HEK293 (cell line): ENCODE data around the gene HYPK.

Source experiments
- CTCF ChIA-PET: fragments of 350-600 bp; formaldehyde crosslinking; extraction: SDS; loops from one replicate; lab custom pipeline; 2021; ENCODE audit warnings: antibody characterized with exemption; lab: Yijun Ruan, JAX
- POLR2A ChIA-PET: fragments of 300-600 bp; formaldehyde crosslinking; extraction: SDS; loops from one replicate; lab custom pipeline; 2020; ENCODE audit warnings: antibody characterized with exemption, inconsistent platforms; lab: Yijun Ruan, JAX
- H3K27ac ChIP-seq: fragments of 200-500 bp; sonication (Bioruptor generic); 2 replicates; pipeline ENCODE4 v1.5.1; 2014; ENCODE audit warnings: low read depth, low read length, control low read depth, inconsistent platforms; ENCODE audit errors: extremely low read depth
- H3K36me3 ChIP-seq, 2 experiments: fragments of 200-500 bp in 1 of 2; sonication (Bioruptor generic) in 1 of 2; 1 replicate in 1 of 2; 2 replicates in 1 of 2; pipeline ENCODE4 v1.5.1; 2014 to 2017; ENCODE audit warnings: inconsistent platforms in 2 of 2, low read length in 2 of 2; ENCODE audit not compliant: control insufficient read depth in 2 of 2, insufficient read depth in 1 of 2
- H3K4me1 ChIP-seq: fragments of 200-500 bp; sonication (Bioruptor generic); 2 replicates; pipeline ENCODE4 v1.5.1; 2014; ENCODE audit warnings: mild to moderate bottlenecking, low read length, inconsistent platforms; ENCODE audit not compliant: control insufficient read depth, insufficient read depth
- H3K4me3 ChIP-seq: 2 replicates; pipeline ENCODE4 v1.5.1; 2011; ENCODE audit warnings: low read depth, mild to moderate bottlenecking, control low read depth, low read length, moderate library complexity
- H3K9me3 ChIP-seq: fragments of 200-500 bp; sonication (Bioruptor generic); 2 replicates; pipeline ENCODE4 v1.5.1; 2014; ENCODE audit warnings: low read depth, low read length, inconsistent platforms; ENCODE audit not compliant: control insufficient read depth, insufficient read depth
- ATF2 ChIP-seq: fragments of 450-650 bp; formaldehyde crosslinking; IDR thresholded peaks from 2 replicates; pipeline ENCODE4 v1.5.1; 2016; ENCODE audit warnings: missing biosample characterization, missing genetic modification characterization, low read depth
- GLIS2 ChIP-seq: fragments of 450-650 bp; formaldehyde crosslinking; IDR thresholded peaks from 2 replicates; pipeline ENCODE4 v1.5.1; 2016; ENCODE audit warnings: missing biosample characterization, missing genetic modification characterization
- PATZ1 ChIP-seq: fragments of 450-650 bp; formaldehyde crosslinking; IDR thresholded peaks from 2 replicates; pipeline ENCODE4 v1.5.1; 2016; ENCODE audit warnings: missing biosample characterization, missing genetic modification characterization
- SCRT2 ChIP-seq: fragments of 450-650 bp; formaldehyde crosslinking; IDR thresholded peaks from 2 replicates; pipeline ENCODE4 v1.5.1; 2016; ENCODE audit warnings: missing biosample characterization, missing genetic modification characterization
- SP2 ChIP-seq: fragments of 450-650 bp; formaldehyde crosslinking; IDR thresholded peaks from 2 replicates; pipeline ENCODE4 v1.5.1; 2016; ENCODE audit warnings: missing biosample characterization, missing genetic modification characterization
- TSHZ1 ChIP-seq: fragments of 450-650 bp; formaldehyde crosslinking; IDR thresholded peaks from 2 replicates; pipeline ENCODE4 v1.5.1; 2016; ENCODE audit warnings: missing biosample characterization, missing genetic modification characterization, borderline replicate concordance
- WT1 ChIP-seq: fragments of 450-650 bp; formaldehyde crosslinking; IDR thresholded peaks from 2 replicates; pipeline ENCODE4 v1.5.1; 2016; ENCODE audit warnings: missing biosample characterization, missing genetic modification characterization
- ZBTB6 ChIP-seq: fragments of 450-650 bp; formaldehyde crosslinking; IDR thresholded peaks from 2 replicates; pipeline ENCODE4 v1.5.1; 2017; ENCODE audit warnings: missing biosample characterization, missing genetic modification characterization
- ZNF112 ChIP-seq: fragments of 450-650 bp; formaldehyde crosslinking; IDR thresholded peaks from 2 replicates; pipeline ENCODE4 v1.5.0; 2017; ENCODE audit warnings: missing biosample characterization, missing genetic modification characterization
- ZNF18 ChIP-seq: fragments of 450-650 bp; formaldehyde crosslinking; IDR thresholded peaks from 2 replicates; pipeline ENCODE4 v1.5.1; 2016; ENCODE audit warnings: missing biosample characterization, missing genetic modification characterization
- ZNF23 ChIP-seq: fragments of 450-650 bp; formaldehyde crosslinking; IDR thresholded peaks from 2 replicates; pipeline ENCODE4 v1.5.1; 2016; ENCODE audit warnings: missing biosample characterization, missing genetic modification characterization, borderline replicate concordance
- ZNF280C ChIP-seq: fragments of 450-650 bp; formaldehyde crosslinking; IDR thresholded peaks from 2 replicates; pipeline ENCODE4 v1.5.1; 2016; ENCODE audit warnings: missing biosample characterization, missing genetic modification characterization
- ZNF324 ChIP-seq: fragments of 450-650 bp; formaldehyde crosslinking; IDR thresholded peaks from 2 replicates; pipeline ENCODE4 v1.5.1; 2016; ENCODE audit warnings: missing biosample characterization, missing genetic modification characterization
- ZNF501 ChIP-seq: fragments of 450-650 bp; formaldehyde crosslinking; IDR thresholded peaks from 2 replicates; pipeline ENCODE4 v1.5.1; 2016; ENCODE audit warnings: missing biosample characterization, missing genetic modification characterization
- ZNF510 ChIP-seq: fragments of 450-650 bp; formaldehyde crosslinking; IDR thresholded peaks from 2 replicates; pipeline ENCODE4 v1.5.1; 2018; ENCODE audit warnings: mild to moderate bottlenecking, missing genetic modification characterization, missing biosample characterization; ENCODE audit not compliant: insufficient replicate concordance
- ZNF513 ChIP-seq: fragments of 450-650 bp; IDR thresholded peaks from 2 replicates; pipeline ENCODE4 v1.5.1; 2018; ENCODE audit warnings: missing biosample characterization, missing genetic modification characterization
- ZNF585B ChIP-seq: fragments of 450-650 bp; formaldehyde crosslinking; IDR thresholded peaks from 2 replicates; pipeline ENCODE4 v1.5.1; 2016; ENCODE audit warnings: missing biosample characterization, missing genetic modification characterization
- ZNF623 ChIP-seq: fragments of 450-650 bp; formaldehyde crosslinking; IDR thresholded peaks from 2 replicates; pipeline ENCODE4 v1.5.1; 2016; ENCODE audit warnings: missing biosample characterization, missing genetic modification characterization
- ZNF664 ChIP-seq: fragments of 450-650 bp; formaldehyde crosslinking; IDR thresholded peaks from 2 replicates; pipeline ENCODE4 v1.5.1; 2016; ENCODE audit warnings: missing biosample characterization, missing genetic modification characterization
- ZNF704 ChIP-seq: fragments of 450-650 bp; formaldehyde crosslinking; IDR thresholded peaks from 2 replicates; pipeline ENCODE4 v1.5.1; 2016; ENCODE audit warnings: missing biosample characterization, missing genetic modification characterization
- ZNF768 ChIP-seq: fragments of 450-650 bp; formaldehyde crosslinking; IDR thresholded peaks from 2 replicates; pipeline ENCODE4 v1.5.1; 2018; ENCODE audit warnings: missing biosample characterization, mild to moderate bottlenecking, missing genetic modification characterization

The HYPK gene

GRCh38 chr15:43762824-43763223 lies 37.6 kb upstream of the HYPK start:
- ChIA-PET POLR2A (no interaction called here), CTCF (no interaction called here)
- no peak overlapping the region for H3K27ac ChIP-seq

GRCh38 chr15:43763819-43764446 lies 36.5 kb upstream of the HYPK start:
- H3K9me3 ChIP-seq = no peaks in the 10 kb centered on the region
- H3K4me3 ChIP-seq = no peak overlapping the region
- peaks cover 57 to 84% of the 10 kb centered on the region in 2 experiments for H3K36me3 ChIP-seq
- no peaks in the 10 kb centered on the region for H3K4me1 ChIP-seq
- H3K27ac ChIP-seq = no peak overlapping the region
- CTCF ChIA-PET = no interaction called here
- POLR2A ChIA-PET = no interaction called here
- TF ChIP-seq PATZ1 (tag by site-specific recombination) (no peak), ZNF510 (no peak), TSHZ1 (tag by site-specific recombination) (no peak), ZNF513 (tag by site-specific recombination) (no peak), ZNF18 (tag by site-specific recombination) (no peak), GLIS2 (tag by site-specific recombination) (no peak), ZNF324 (tag by site-specific recombination) (no peak), SCRT2 (tag by site-specific recombination) (no peak), ZNF664 (tag by site-specific recombination) (no peak), ZNF704 (tag by site-specific recombination) (no peak), ZNF280C (tag by site-specific recombination) (no peak), ATF2 (tag by site-specific recombination) (no peak), ZNF585B (tag by site-specific recombination) (no peak), WT1 (tag by site-specific recombination) (no peak)

More at GRCh38 chr15:43762824-43763223, 37.6 kb upstream of the HYPK start:
- no peaks in the 10 kb centered on the region for H3K4me1 ChIP-seq
- TF ChIP-seq ZNF501 (tag by site-specific recombination) (no peak), ZNF768 (tag by site-specific recombination) (no peak), ZNF23 (no peak), ZNF112 (no peak), SP2 (tag by site-specific recombination) (no peak), ZBTB6 (tag by site-specific recombination) (no peak), ZNF623 (tag by site-specific recombination) (no peak)
- H3K36me3 ChIP-seq = peaks cover 54 to 82% of the 10 kb centered on the region in 2 experiments
- no peak overlapping the region for H3K4me3 ChIP-seq
- no peaks in the 10 kb centered on the region for H3K9me3 ChIP-seq
